SU-DHL-6 (cell line): ENCODE results near the gene SPPL2A.

Experiments used
- EZH2phosphoT487 ChIP-seq: fragments of 200-600 bp; sonication (generic), shearing (Covaris generic); conservative IDR thresholded peaks from 2 replicates; pipeline ENCODE4 v1.6.1; 2018; ENCODE audit warnings: mild to moderate bottlenecking, antibody characterized with exemption, low read length, moderate library complexity, mixed read lengths
- TF ChIP-seq, protein P1 (sequence below): fragments of 200-600 bp; sonication (generic); IDR thresholded peaks from one replicate; pipeline ENCODE4 v1.5.1; 2017; ENCODE audit warnings: antibody characterized with exemption, mild to moderate bottlenecking, low read length, moderate library complexity; ENCODE audit not compliant: insufficient read depth, poor library complexity, severe bottlenecking

DNA sequence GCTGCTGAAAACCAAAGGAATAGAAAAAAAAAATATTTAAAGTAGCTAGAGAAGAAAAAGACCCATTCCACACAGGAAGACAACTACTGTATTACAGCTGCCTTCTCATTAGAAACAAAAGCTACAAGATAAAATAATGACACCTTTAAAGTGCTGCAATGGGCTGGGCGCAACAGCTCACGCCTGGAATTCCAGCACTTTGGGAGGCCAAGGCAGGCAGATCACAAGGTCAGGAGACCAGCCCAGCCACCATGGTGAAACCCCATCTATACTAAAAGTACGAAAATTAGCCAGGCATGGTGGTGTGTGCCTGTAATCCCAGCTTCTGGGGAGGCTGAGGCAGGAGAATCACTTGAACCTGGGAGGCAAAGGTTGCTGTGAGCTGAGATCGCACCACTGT is 110.0 kb downstream of the SPPL2A start:
- TF ChIP-seq, protein P1, sequence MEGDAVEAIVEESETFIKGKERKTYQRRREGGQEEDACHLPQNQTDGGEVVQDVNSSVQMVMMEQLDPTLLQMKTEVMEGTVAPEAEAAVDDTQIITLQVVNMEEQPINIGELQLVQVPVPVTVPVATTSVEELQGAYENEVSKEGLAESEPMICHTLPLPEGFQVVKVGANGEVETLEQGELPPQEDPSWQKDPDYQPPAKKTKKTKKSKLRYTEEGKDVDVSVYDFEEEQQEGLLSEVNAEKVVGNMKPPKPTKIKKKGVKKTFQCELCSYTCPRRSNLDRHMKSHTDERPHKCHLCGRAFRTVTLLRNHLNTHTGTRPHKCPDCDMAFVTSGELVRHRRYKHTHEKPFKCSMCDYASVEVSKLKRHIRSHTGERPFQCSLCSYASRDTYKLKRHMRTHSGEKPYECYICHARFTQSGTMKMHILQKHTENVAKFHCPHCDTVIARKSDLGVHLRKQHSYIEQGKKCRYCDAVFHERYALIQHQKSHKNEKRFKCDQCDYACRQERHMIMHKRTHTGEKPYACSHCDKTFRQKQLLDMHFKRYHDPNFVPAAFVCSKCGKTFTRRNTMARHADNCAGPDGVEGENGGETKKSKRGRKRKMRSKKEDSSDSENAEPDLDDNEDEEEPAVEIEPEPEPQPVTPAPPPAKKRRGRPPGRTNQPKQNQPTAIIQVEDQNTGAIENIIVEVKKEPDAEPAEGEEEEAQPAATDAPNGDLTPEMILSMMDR = no peak
- no peak for TF ChIP-seq EZH2phosphoT487
